Stimulated activated CD4-positive, alpha-beta T cell treated with anti-CD3 and anti-CD28 coated beads, Interleukin-15, amount 100 ng/mL, for 24 hours (primary cell): ENCODE data around the gene NALCN.

Source experiments
- DNase-seq: peaks from one replicate; pipeline ENCODE4 v3.0.0-alpha.2; 2020

Gene NALCN

GRCh38 chr13:101111894-101112293 lies 304.4 kb downstream of the NALCN start:
- DNase-seq: no peak

GRCh38 chr13:101109005-101109404 lies 307.3 kb downstream of the NALCN start:
- no peak for DNase-seq

GRCh38 chr13:101098873-101099272 lies 317.4 kb downstream of the NALCN start:
- DNase-seq: no peak

GRCh38 chr13:101092985-101093384 lies 323.3 kb downstream of the NALCN start:
- DNase-seq: no peak

- no peak for DNase-seq
These were observed 326.0 kb downstream of the NALCN start for GRCh38 chr13:101090287-101090686.

GRCh38 chr13:101085551-101085950 lies 330.8 kb downstream of the NALCN start:
- DNase-seq: no peak

GRCh38 chr13:101082441-101082840 lies 333.9 kb downstream of the NALCN start:
- DNase-seq: no peak

GRCh38 chr13:101080616-101081015 lies 335.7 kb downstream of the NALCN start:
- no peak for DNase-seq

GRCh38 chr13:101065329-101065728 lies 351.0 kb downstream of the NALCN start:
- DNase-seq: no peak

- no peak for DNase-seq
These were observed 356.5 kb downstream of the NALCN start for GRCh38 chr13:101059793-101060192.

- no peak for DNase-seq
These were observed 357.5 kb downstream of the NALCN start for GRCh38 chr13:101058841-101059240.

- no peak for DNase-seq
These were observed 362.8 kb downstream of the NALCN start for GRCh38 chr13:101053301-101054093.

- no peak for DNase-seq
These were observed 367.0 kb downstream of the NALCN start for GRCh38 chr13:101049166-101049850.

GRCh38 chr13:101036546-101036945 lies 379.8 kb downstream of the NALCN start:
- no peak for DNase-seq

- DNase-seq: no peak
These were observed 381.1 kb downstream of the NALCN start for GRCh38 chr13:101035119-101035620.

- no peak for DNase-seq
These were observed 389.4 kb downstream of the NALCN start for GRCh38 chr13:101026736-101027398.

GRCh38 chr13:101026328-101026727 lies 390.0 kb downstream of the NALCN start:
- DNase-seq: no peak

- no peak for DNase-seq
These were observed 390.4 kb downstream of the NALCN start for GRCh38 chr13:101025925-101026324.

- no peak for DNase-seq
These were observed 390.8 kb downstream of the NALCN start for GRCh38 chr13:101025519-101025918.

- DNase-seq: no peak
These were observed 397.2 kb downstream of the NALCN start for GRCh38 chr13:101019126-101019525.

GRCh38 chr13:101018720-101019119 lies 397.6 kb downstream of the NALCN start:
- no peak for DNase-seq

GRCh38 chr13:101017123-101017872 lies 399.0 kb downstream of the NALCN start:
- no peak for DNase-seq

GRCh38 chr13:101016475-101016874 lies 399.8 kb downstream of the NALCN start:
- no peak for DNase-seq
